Stimulated activated CD8-positive, alpha-beta memory T cell treated with anti-CD3 and anti-CD28 coated beads, Interleukin-15, amount 100 ng/mL, for 1 hour (primary cell): ENCODE measurements around the gene IFI35.
"Not testable (repeated sequence)": the region's sequence is repeated elsewhere in the genome, so short reads cannot be mapped to it uniquely, and the experiment has no call there.

ENCODE experiments used
- DNase-seq: peaks from one replicate; pipeline ENCODE4 v3.0.0-alpha.2; 2020; ENCODE audit warnings: low read depth

The IFI35 gene

DNA sequence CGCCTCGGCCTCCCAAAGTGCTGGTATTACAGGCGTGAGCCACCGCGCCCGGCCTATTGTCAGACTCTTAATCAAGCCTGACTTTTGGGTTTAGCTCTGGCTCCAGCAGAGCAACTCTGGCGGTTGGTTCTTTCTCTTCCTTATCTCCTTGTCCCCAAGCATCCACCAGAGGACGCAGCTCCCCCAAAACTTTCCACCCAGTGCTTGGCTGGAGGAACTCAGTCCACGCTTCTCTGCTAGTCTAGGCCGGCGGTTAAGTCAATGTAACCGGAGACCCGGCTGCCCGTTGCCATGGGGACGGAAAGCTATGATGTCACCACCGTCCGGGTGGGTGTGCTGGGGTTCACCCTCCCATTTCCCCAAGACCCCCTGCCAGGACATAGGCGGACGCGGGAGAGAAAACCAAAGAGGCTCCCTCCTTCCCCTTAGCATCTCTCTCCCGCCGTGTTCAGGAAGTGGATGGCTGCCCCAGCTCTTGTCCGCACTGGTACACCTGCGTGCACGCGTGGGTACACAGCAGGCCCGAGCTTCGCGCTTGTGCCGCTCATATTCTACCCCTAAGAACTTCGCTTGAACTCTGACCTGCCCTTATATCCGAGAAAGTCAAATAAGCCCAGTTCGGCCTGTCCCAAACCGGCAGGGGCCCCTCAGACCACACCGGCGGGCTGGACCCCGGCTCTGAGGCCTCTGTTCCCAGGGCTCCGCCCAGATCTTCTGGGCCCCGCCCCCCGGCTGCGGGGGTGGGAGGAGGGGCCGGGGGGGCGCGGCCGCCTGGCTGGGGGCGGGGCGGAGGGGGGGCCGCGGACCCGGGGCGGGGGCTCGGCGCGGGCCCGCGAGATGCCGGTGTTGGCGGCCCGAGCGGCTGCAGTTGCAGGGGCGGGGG lies 18.1 kb downstream of the IFI35 start, which contains the start of gene RND2:
RND2 (plus strand) TSS at position 825 of the 883 bp plus-strand sequence. CDS start 117 bp downstream, outside the sequence.
- DNase-seq: peak; percentile 58

DNA sequence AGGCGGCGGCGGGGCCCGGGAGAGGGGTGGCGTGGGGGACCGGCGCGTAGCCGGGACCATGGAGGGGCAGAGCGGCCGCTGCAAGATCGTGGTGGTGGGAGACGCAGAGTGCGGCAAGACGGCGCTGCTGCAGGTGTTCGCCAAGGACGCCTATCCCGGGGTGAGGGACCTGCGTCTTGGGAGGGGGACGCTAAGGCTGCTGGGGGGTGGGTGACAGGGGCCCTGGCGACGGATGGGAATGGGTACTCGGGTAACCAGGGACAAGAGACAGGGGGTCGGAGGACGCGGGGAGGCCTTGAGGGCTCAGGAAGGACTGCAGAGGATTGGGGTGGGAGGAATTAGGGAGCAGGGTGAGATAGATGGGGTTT lies 18.7 kb downstream of the IFI35 start:
- DNase-seq: no peak

- DNase-seq: no peak
Observed at GRCh38 chr17:43025766-43026537, 19.4 kb downstream of the IFI35 start.

GRCh38 chr17:43026595-43026994 lies 20.0 kb downstream of the IFI35 start:
- DNase-seq: no peak

GRCh38 chr17:43027091-43028032 lies 20.8 kb downstream of the IFI35 start:
- DNase-seq: no peak

GRCh38 chr17:43028221-43028861 lies 21.8 kb downstream of the IFI35 start:
- no peak for DNase-seq

DNA sequence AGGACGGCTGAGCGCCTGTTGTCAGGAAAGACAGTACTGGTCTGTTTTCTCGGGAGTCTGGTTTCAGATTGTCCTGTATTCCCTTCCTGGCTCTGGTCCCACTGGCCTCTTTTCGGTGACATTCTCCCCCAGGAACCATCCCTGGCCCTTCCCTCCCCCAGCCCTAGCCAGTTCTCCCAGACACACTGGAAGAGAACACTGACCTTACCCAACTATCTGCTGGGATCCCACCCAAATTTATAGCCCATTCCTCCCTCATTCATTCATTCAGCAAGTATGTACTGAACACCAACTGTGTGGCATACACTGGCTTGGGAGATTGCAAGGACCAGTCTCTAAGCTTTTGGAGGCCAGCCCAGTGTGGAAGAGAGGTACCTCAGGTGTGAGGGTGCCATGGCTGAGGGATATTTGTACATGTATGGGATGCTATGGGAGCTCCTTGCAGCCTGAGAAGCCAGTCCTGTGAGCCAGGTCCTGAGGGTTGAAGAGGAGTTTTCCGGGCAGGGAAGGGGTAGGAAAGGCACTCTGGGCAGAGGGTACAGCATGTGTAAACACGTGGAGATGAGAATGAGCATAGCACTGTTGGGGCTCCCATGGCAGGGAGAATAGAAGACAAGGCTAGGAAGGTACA lies 23.7 kb downstream of the IFI35 start:
- no peak for DNase-seq

GRCh38 chr17:43031666-43032065 lies 25.1 kb downstream of the IFI35 start:
- no peak for DNase-seq

- DNase-seq: no peak
Observed at GRCh38 chr17:43033948-43034881, 27.6 kb downstream of the IFI35 start.

DNA sequence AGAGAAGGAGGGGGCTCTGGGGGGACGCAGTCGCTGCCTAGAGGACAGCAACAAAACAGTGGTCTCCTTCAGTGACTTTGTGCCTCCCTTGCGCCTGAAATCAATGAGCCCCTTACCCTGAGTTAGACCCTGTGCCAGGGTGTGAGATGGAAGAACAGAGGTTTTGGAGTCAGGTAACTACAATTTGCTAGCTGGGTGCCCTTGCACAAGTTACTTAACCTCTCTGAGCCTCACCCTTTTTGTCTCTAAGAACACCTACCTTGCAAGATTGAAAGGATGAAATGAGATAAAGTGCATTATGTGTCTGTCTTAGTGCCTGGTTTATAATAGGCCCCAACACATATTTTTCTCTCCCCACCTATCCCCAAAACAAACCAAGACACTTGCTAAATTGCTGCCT lies 28.3 kb downstream of the IFI35 start:
- no peak for DNase-seq

- no peak for DNase-seq
Observed at GRCh38 chr17:43039646-43040045, 33.1 kb downstream of the IFI35 start.

DNA sequence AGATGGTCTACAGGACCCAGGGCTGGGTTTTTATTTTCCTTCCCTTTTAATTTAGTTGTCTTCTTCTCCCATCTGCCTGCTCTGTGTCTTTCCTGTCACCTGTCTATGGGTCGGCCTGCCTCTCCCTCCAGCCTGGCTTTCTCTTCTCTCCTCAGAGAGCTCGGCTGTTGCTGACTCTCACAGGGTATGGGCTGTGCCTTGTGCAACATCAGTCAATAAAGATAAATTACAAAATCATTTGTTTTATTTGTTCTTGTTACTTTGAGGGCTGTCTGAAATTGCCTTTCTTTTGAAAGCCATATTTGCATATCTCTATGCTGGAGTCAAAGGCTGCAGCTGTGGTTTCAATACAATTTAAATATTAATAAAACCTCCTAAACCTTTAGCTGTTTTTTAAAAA lies 34.1 kb downstream of the IFI35 start:
- DNase-seq: no peak

DNA sequence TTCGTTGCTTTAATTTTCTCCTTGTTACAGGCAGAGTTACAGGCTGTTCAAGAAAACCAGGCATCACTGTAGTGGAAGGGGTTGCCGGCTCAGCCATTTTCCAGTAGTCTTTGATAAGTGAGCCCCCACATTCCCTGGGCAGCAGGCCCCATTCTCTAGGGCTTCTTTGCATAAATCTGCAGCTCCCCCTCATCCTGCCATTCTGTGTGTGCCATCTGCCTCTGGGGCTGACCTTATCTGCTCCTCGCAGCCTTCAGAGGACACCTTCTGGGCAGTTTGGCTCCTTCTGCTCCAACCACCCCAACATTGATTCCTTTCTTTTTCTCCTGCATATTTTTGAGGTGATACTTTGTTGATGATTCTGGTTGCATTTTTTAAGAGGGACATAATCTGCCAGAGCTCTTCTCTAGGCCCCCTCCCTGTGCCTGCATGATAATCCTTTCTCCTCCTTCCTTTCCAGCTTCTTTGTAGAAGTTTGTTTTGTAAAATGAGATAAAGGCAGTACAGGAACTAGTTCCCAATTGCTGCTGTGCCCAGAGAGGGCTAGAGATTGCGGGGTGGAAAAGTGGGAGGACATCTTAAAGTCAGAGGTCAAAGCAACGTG lies 35.5 kb downstream of the IFI35 start:
- no peak for DNase-seq

DNA sequence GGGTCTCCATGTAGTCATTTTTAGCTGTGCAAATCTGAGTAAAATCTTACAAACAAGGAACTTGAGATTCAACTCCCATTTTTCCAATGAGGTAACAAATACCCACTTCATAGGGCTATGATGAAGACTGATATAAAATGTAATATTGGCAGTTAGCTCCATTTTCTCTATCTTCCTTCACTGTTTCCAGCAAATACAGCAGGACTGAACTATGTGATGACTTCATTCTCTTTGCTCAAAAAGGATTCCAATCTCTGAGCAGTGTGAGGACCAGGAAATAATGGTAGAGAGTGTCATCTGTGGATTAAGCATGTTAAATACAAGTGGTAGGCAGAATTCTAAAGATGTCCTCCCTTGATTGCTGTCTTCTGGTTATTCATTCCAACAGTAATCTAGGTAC lies 36.7 kb downstream of the IFI35 start:
- no peak for DNase-seq

DNA sequence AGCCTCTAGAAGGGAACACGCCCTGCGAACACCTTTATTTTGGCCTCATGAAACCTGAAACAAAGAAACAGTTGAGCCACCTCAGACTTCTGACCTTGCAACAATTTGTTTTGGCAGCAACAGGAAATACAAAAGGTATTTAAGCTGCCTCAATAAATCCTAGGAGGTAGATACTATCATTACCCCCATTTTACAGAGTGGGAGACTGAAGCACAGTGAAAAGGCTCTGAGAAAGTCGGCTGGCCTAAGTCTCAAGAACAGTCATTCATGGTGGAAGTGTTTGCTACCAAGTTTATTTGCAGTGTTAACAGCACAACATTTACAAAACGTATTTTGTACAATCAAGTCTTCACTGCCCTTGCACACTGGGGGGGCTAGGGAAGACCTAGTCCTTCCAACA lies 37.4 kb downstream of the IFI35 start:
- no peak for DNase-seq

DNA sequence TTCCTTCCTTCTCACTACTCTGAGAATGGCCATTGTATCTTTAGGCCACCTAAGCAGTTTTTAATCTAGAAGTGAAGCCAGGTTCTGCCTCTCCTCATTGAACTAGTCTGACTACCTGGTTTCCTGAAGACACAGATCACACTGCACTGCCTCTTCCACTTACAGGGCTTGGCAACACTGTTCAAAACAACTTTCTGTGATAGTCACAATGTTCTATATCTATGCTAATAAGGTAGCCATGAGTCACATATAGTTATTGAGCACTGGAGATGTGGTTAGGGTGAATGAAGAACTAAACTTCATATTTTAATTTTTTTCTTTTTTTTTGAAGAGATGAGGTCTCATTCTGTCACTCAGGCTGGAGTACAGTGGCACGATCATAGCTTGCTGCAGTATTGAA lies 45.4 kb downstream of the IFI35 start:
- no peak for DNase-seq

- not testable (repeated sequence) for DNase-seq
Observed at GRCh38 chr17:43053008-43053407, 46.4 kb downstream of the IFI35 start.

GRCh38 chr17:43056051-43056450 lies 49.5 kb downstream of the IFI35 start:
- no peak for DNase-seq

DNA sequence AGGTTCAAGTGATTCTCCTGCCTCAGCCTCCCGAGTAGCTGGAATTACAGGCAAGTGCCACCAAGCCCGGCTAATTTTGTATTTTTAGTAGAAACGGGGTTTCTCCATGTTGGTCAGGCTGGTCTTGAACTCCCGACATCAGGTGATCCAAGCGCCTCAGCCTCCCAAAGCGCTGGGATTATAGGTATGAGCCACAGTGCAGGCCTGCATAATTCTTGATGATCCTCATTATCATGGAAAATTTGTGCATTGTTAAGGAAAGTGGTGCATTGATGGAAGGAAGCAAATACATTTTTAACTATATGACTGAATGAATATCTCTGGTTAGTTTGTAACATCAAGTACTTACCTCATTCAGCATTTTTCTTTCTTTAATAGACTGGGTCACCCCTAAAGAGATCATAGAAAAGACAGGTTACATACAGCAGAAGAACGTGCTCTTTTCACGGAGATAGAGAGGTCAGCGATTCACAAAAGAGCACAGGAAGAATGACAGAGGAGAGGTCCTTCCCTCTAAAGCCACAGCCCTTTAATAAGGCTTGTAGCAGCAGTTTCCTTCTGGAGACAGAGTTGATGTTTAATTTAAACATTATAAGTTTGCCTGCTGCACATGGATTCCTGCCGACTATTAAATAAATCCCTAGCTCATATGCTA lies 56.5 kb downstream of the IFI35 start:
- DNase-seq: no peak
